Measurements from ENCODE around the gene HYCC2.
"Not testable (repeated sequence)": the region's sequence is repeated elsewhere in the genome, so short reads cannot be mapped to it uniquely, and the experiment has no call there.

HYCC2 gene

GRCh38 chr2:201063516-201063915, 8.0 kb downstream of the HYCC2 start:
- H3K4me2 ChIP-seq (ENCODE audit: low read length, poor library complexity, severe bottlenecking); H3K27ac ChIP-seq (ENCODE audit: low read length, poor library complexity, severe bottlenecking); H3K4ac ChIP-seq (ENCODE audit: low read depth in 1 of 2, low read length in 2 of 2); DNase-seq; H3K36me3 ChIP-seq (ENCODE audit: control insufficient read depth in 1 of 2, insufficient read depth in 2 of 2, low read depth in 1 of 2, low read length in 2 of 2); H2BK120ac ChIP-seq (ENCODE audit: low read depth, low read length); H3K9me3 ChIP-seq (ENCODE audit: control insufficient read depth, low read length); H2BK15ac ChIP-seq (ENCODE audit: low read depth, poor library complexity, severe bottlenecking); H3K27me3 ChIP-seq (ENCODE audit: control insufficient read depth in 1 of 2, insufficient read depth in 1 of 2, low read length in 2 of 2); H3K4me3 ChIP-seq (ENCODE audit: insufficient read depth in 1 of 2, low read depth in 1 of 2, low read length in 2 of 2); H2AK5ac ChIP-seq (ENCODE audit: low read length, severe bottlenecking); H4K91ac ChIP-seq (ENCODE audit: low read length); H3K18ac ChIP-seq (ENCODE audit: low read depth in 1 of 2, low read length in 2 of 2); H3K9ac ChIP-seq (ENCODE audit: low read length); H4K8ac ChIP-seq (ENCODE audit: low read length); H3K14ac ChIP-seq (ENCODE audit: low read length in 2 of 2); H2BK5ac ChIP-seq (ENCODE audit: low read depth, low read length, poor library complexity, severe bottlenecking); H2BK12ac ChIP-seq (ENCODE audit: low read length in 2 of 2); H2AFZ ChIP-seq (ENCODE audit: low read depth, low read length); H3K23ac ChIP-seq (ENCODE audit: low read length in 2 of 2); H3K4me1 ChIP-seq (ENCODE audit: control insufficient read depth, insufficient read depth, low read depth, low read length): not testable (repeated sequence)
- peaks cover 16% of the 10 kb centered on the region for H3K79me1 ChIP-seq (replicated peaks; ENCODE audit: low read length, poor library complexity, severe bottlenecking)
- 95% methylated on average over 4 of the region's 5 CpGs for WGBS

- Histone ChIP-seq H2BK15ac (ENCODE audit: low read depth, poor library complexity, severe bottlenecking) (no peak overlapping the region), H4K8ac (ENCODE audit: low read length) (no peak overlapping the region), H2BK120ac (ENCODE audit: low read depth, low read length) (no peak overlapping the region), H2BK12ac (ENCODE audit: low read length in 2 of 2) (no peak overlapping the region), H2BK5ac (ENCODE audit: low read depth, low read length, poor library complexity, severe bottlenecking) (no peak overlapping the region), H3K9me3 (ENCODE audit: control insufficient read depth, low read length) (no peaks in the 10 kb centered on the region), H3K4me2 (ENCODE audit: low read length, poor library complexity, severe bottlenecking) (no peak overlapping the region), H3K14ac (ENCODE audit: low read length in 2 of 2) (no peak overlapping the region), H3K36me3 (ENCODE audit: control insufficient read depth in 1 of 2, insufficient read depth in 2 of 2, low read depth in 1 of 2, low read length in 2 of 2) (peaks cover 3 to 9% of the 10 kb centered on the region in 2 experiments), H3K4ac (ENCODE audit: low read depth in 1 of 2, low read length in 2 of 2) (no peak overlapping the region), H3K27ac (ENCODE audit: low read length, poor library complexity, severe bottlenecking) (no peak overlapping the region), H3K23ac (ENCODE audit: low read length in 2 of 2) (no peak overlapping the region), H3K79me1 (replicated peaks; ENCODE audit: low read length, poor library complexity, severe bottlenecking) (peaks cover 20% of the 10 kb centered on the region), H3K18ac (ENCODE audit: low read depth in 1 of 2, low read length in 2 of 2) (no peak overlapping the region), H2AK5ac (ENCODE audit: low read length, severe bottlenecking) (no peak overlapping the region), H3K27me3 (ENCODE audit: control insufficient read depth in 1 of 2, insufficient read depth in 1 of 2, low read length in 2 of 2) (no peaks in the 10 kb centered on the region), H3K9ac (ENCODE audit: low read length) (no peak overlapping the region), H2AFZ (ENCODE audit: low read depth, low read length) (no peak overlapping the region), H3K4me1 (ENCODE audit: control insufficient read depth, insufficient read depth, low read depth, low read length) (no peaks in the 10 kb centered on the region), H3K4me3 (ENCODE audit: insufficient read depth in 1 of 2, low read depth in 1 of 2, low read length in 2 of 2) (no peak overlapping the region), H4K91ac (ENCODE audit: low read length) (no peak overlapping the region)
- no peak for DNase-seq
- whole genome bisulfite sequencing = 96% methylated on average over 9 of the region's 10 CpGs
Observed at GRCh38 chr2:201059961-201060755, 11.3 kb downstream of the HYCC2 start.

GRCh38 chr2:201058914-201059313, 12.6 kb downstream of the HYCC2 start:
- Histone ChIP-seq H2AFZ (ENCODE audit: low read depth, low read length) (no peak overlapping the region), H3K4me2 (ENCODE audit: low read length, poor library complexity, severe bottlenecking) (no peak overlapping the region), H2BK12ac (ENCODE audit: low read length in 2 of 2) (no peak overlapping the region), H3K27me3 (ENCODE audit: control insufficient read depth in 1 of 2, insufficient read depth in 1 of 2, low read length in 2 of 2) (no peaks in the 10 kb centered on the region), H4K8ac (ENCODE audit: low read length) (no peak overlapping the region), H3K23ac (ENCODE audit: low read length in 2 of 2) (no peak overlapping the region), H4K91ac (ENCODE audit: low read length) (no peak overlapping the region), H3K9me3 (ENCODE audit: control insufficient read depth, low read length) (no peaks in the 10 kb centered on the region), H2BK120ac (ENCODE audit: low read depth, low read length) (no peak overlapping the region), H3K27ac (ENCODE audit: low read length, poor library complexity, severe bottlenecking) (no peak overlapping the region), H3K79me1 (replicated peaks; ENCODE audit: low read length, poor library complexity, severe bottlenecking) (peaks cover 20% of the 10 kb centered on the region), H2BK5ac (ENCODE audit: low read depth, low read length, poor library complexity, severe bottlenecking) (no peak overlapping the region), H3K9ac (ENCODE audit: low read length) (no peak overlapping the region), H2BK15ac (ENCODE audit: low read depth, poor library complexity, severe bottlenecking) (no peak overlapping the region), H3K14ac (ENCODE audit: low read length in 2 of 2) (no peak overlapping the region), H3K18ac (ENCODE audit: low read depth in 1 of 2, low read length in 2 of 2) (no peak overlapping the region), H2AK5ac (ENCODE audit: low read length, severe bottlenecking) (no peak overlapping the region), H3K4me1 (ENCODE audit: control insufficient read depth, insufficient read depth, low read depth, low read length) (no peaks in the 10 kb centered on the region), H3K36me3 (ENCODE audit: control insufficient read depth in 1 of 2, insufficient read depth in 2 of 2, low read depth in 1 of 2, low read length in 2 of 2) (peaks cover 3 to 12% of the 10 kb centered on the region in 2 experiments), H3K4me3 (ENCODE audit: insufficient read depth in 1 of 2, low read depth in 1 of 2, low read length in 2 of 2) (no peak overlapping the region), H3K4ac (ENCODE audit: low read depth in 1 of 2, low read length in 2 of 2) (no peak overlapping the region)
- DNase-seq = no peak
- 92% methylated on average over 1 of the region's 1 CpG for whole genome bisulfite sequencing

GRCh38 chr2:201057715-201058248, 13.7 kb downstream of the HYCC2 start:
- Histone ChIP-seq H2BK15ac (ENCODE audit: low read depth, poor library complexity, severe bottlenecking) (no peak overlapping the region), H2BK5ac (ENCODE audit: low read depth, low read length, poor library complexity, severe bottlenecking) (no peak overlapping the region), H2BK12ac (ENCODE audit: low read length in 2 of 2) (no peak overlapping the region), H3K23ac (ENCODE audit: low read length in 2 of 2) (no peak overlapping the region), H3K9me3 (ENCODE audit: control insufficient read depth, low read length) (no peaks in the 10 kb centered on the region), H3K27ac (ENCODE audit: low read length, poor library complexity, severe bottlenecking) (no peak overlapping the region), H3K4ac (ENCODE audit: low read depth in 1 of 2, low read length in 2 of 2) (no peak overlapping the region), H2BK120ac (ENCODE audit: low read depth, low read length) (no peak overlapping the region), H2AK5ac (ENCODE audit: low read length, severe bottlenecking) (no peak overlapping the region), H2AFZ (ENCODE audit: low read depth, low read length) (no peak overlapping the region), H3K79me1 (replicated peaks; ENCODE audit: low read length, poor library complexity, severe bottlenecking) (peaks cover 19% of the 10 kb centered on the region), H4K91ac (ENCODE audit: low read length) (no peak overlapping the region), H3K9ac (ENCODE audit: low read length) (no peak overlapping the region), H3K27me3 (ENCODE audit: control insufficient read depth in 1 of 2, insufficient read depth in 1 of 2, low read length in 2 of 2) (no peaks in the 10 kb centered on the region), H3K18ac (ENCODE audit: low read depth in 1 of 2, low read length in 2 of 2) (no peak overlapping the region), H3K36me3 (ENCODE audit: control insufficient read depth in 1 of 2, insufficient read depth in 2 of 2, low read depth in 1 of 2, low read length in 2 of 2) (peaks cover 3 to 14% of the 10 kb centered on the region in 2 experiments), H3K14ac (ENCODE audit: low read length in 2 of 2) (no peak overlapping the region), H3K4me3 (ENCODE audit: insufficient read depth in 1 of 2, low read depth in 1 of 2, low read length in 2 of 2) (no peak overlapping the region), H3K4me1 (ENCODE audit: control insufficient read depth, insufficient read depth, low read depth, low read length) (no peaks in the 10 kb centered on the region), H3K4me2 (ENCODE audit: low read length, poor library complexity, severe bottlenecking) (no peak overlapping the region), H4K8ac (ENCODE audit: low read length) (no peak overlapping the region)
- DNase-seq = no peak
- WGBS = 84% methylated on average over 3 of the region's 4 CpGs

Measured in mesenchymal stem cell (in vitro differentiated cells and primary cell).